Stimulated activated CD4-positive, alpha-beta T cell treated with anti-CD3 and anti-CD28 coated beads, TNF-alpha, amount 100 ng/mL, for 1 hour (primary cell): ENCODE measurements around the gene OR2L8.

Experiments
- DNase-seq, 3 donors: peaks; one replicate each; pipeline ENCODE4 v3.0.0-alpha.2; 2020; ENCODE audit warnings: low read depth in 3 of 3, low spot score in 1 of 3

The OR2L8 gene

GRCh38 chr1:247948558-247948957, at the start of gene OR2L8:
Gene OR2L8, plus strand, starts transcription at chr1:247948858. Its CDS starts 0 bp downstream, at chr1:247948858.
- DNase-seq, result no peak

- no peak for DNase-seq
These were observed 44.5 kb upstream of the OR2L8 start for GRCh38 chr1:247904122-247904521.

GRCh38 chr1:247905181-247905580, 43.5 kb upstream of the OR2L8 start:
- DNase-seq, result no peak

GRCh38 chr1:247905910-247906503, 42.7 kb upstream of the OR2L8 start:
- no peak for DNase-seq

- no peak for DNase-seq
These were observed 42.1 kb upstream of the OR2L8 start for GRCh38 chr1:247906504-247907047.

- DNase-seq, result no peak
These were observed 39.9 kb upstream of the OR2L8 start for GRCh38 chr1:247908766-247909165.

GRCh38 chr1:247913786-247914185, 34.9 kb upstream of the OR2L8 start:
- no peak for DNase-seq

GRCh38 chr1:247914941-247915662, 33.6 kb upstream of the OR2L8 start:
- DNase-seq, result no peak

- no peak for DNase-seq
These were observed 28.7 kb upstream of the OR2L8 start, which contains the start of gene OR2T8 for GRCh38 chr1:247919952-247920351. Gene OR2T8, plus strand, starts transcription at chr1:247920252. Its CDS starts 766 bp downstream, at chr1:247921018.

- no peak for DNase-seq
These were observed 24.7 kb upstream of the OR2L8 start for GRCh38 chr1:247923941-247924340.

GRCh38 chr1:247924868-247925267, 23.8 kb upstream of the OR2L8 start, which contains the start of gene OR2AJ1:
Gene OR2AJ1, plus strand, starts transcription at chr1:247924889. Its CDS starts 8,880 bp downstream, at chr1:247933769.
- DNase-seq, result no peak

- no peak for DNase-seq
These were observed 14.7 kb upstream of the OR2L8 start for GRCh38 chr1:247933989-247934388.

- no peak for DNase-seq
These were observed 12.9 kb upstream of the OR2L8 start for GRCh38 chr1:247935781-247936180.

GRCh38 chr1:247936415-247936814, 12.2 kb upstream of the OR2L8 start:
- no peak for DNase-seq

- peak in 2 of 3 donors; percentile 67 to 91 for DNase-seq
These were observed 11.5 kb upstream of the OR2L8 start for GRCh38 chr1:247936965-247937734.

- no peak for DNase-seq
These were observed 6.0 kb upstream of the OR2L8 start for GRCh38 chr1:247942624-247943023.

GRCh38 chr1:247953408-247953807, 4.8 kb downstream of the OR2L8 start:
- no peak for DNase-seq

- DNase-seq, result no peak
These were observed 13.1 kb downstream of the OR2L8 start for GRCh38 chr1:247961791-247962190.

GRCh38 chr1:247962911-247963588, 14.4 kb downstream of the OR2L8 start:
- no peak for DNase-seq

- DNase-seq, result no peak
These were observed 16.3 kb downstream of the OR2L8 start, which contains the start of gene OR2AK2 for GRCh38 chr1:247964933-247965332. Gene OR2AK2, plus strand, starts transcription at chr1:247965233. Its CDS starts 144 bp downstream, at chr1:247965377.
